Endothelial cell of umbilical vein (primary cell): Measurements from ENCODE around the gene SH3TC1. TPM values are rescaled to one million over a fixed set of nuclear protein-coding genes. Genes with fewer than 3 reads are reported as not detected.

Experiments used
- BruUV-seq: library from RNA; stranded (reverse); fragments of 400-500 nt; replicated peaks from 2 replicates; lab custom pipeline; 2021; lab: Mats Ljungman, UMichigan
- CTCF ChIA-PET: fragments of 300-600, 350-600 bp; sonication (Branson Sonifier 250); formaldehyde crosslinking; loops from one replicate; lab custom pipeline; 2021; ENCODE audit warnings: antibody characterized with exemption, inconsistent platforms; lab: Charles Lee
- POLR2A ChIA-PET: fragments of 300-600, 350-600 bp; sonication (Branson Sonifier 250); formaldehyde crosslinking; loops from one replicate; lab custom pipeline; 2021; ENCODE audit warnings: antibody characterized with exemption, inconsistent platforms; lab: Charles Lee
- DNase-seq: peaks from one replicate; pipeline ENCODE4 v3.0.0-alpha.2; 2011; ENCODE audit warnings: low read depth, low spot score
- FAIRE-seq: peaks from 2 replicates; lab custom pipeline; 2011; peaks lifted over from hg19 to GRCh38; lab: Jason Lieb, UNC
- H2AFZ ChIP-seq: 2 replicates; pipeline ENCODE4 v1.6.0; 2012; ENCODE audit warnings: low read depth, low read length, control low read depth, inconsistent platforms
- H3K27ac ChIP-seq: 2 replicates; pipeline ENCODE4 v1.5.1; 2011; ENCODE audit warnings: low read depth, mild to moderate bottlenecking, control low read depth, low read length, moderate library complexity; ENCODE audit not compliant: insufficient read depth
- H3K27me3 ChIP-seq, 2 experiments: 2 replicates each; pipeline versions ENCODE4 v1.6.0 to v1.6.1; 2011; ENCODE audit warnings: low read length in 2 of 2, mixed read lengths in 1 of 2; ENCODE audit not compliant: control insufficient read depth in 2 of 2, insufficient read depth in 2 of 2
- H3K36me3 ChIP-seq, 2 experiments: 2 replicates in 1 of 2; 3 replicates in 1 of 2; pipeline ENCODE4 v1.5.1; 2011; ENCODE audit warnings: low read length in 2 of 2, mild to moderate bottlenecking in 1 of 2, moderate library complexity in 1 of 2; ENCODE audit not compliant: control insufficient read depth in 2 of 2, insufficient read depth in 2 of 2; ENCODE audit errors: extremely low read depth in 1 of 2
- H3K4me1 ChIP-seq: 3 replicates; pipeline ENCODE4 v1.5.1; 2011; ENCODE audit warnings: mild to moderate bottlenecking, low read length; ENCODE audit not compliant: control insufficient read depth, insufficient read depth; ENCODE audit errors: extremely low read depth
- H3K4me2 ChIP-seq: 2 replicates; pipeline ENCODE4 v1.6.1; 2011; ENCODE audit warnings: low read length, control low read depth, mixed read lengths; ENCODE audit not compliant: insufficient read depth
- H3K4me3 ChIP-seq, 3 experiments: fragments of 200-600 bp in 1 of 3; sonication (generic), shearing (Covaris generic) in 1 of 3; replicated peaks in 1 of 3; 2 replicates each; pipeline ENCODE4 v1.5.1; 2011 to 2016; ENCODE audit warnings: control low read depth in 3 of 3, low read length in 3 of 3, mild to moderate bottlenecking in 2 of 3, inconsistent platforms in 1 of 3, low read depth in 1 of 3, moderate library complexity in 1 of 3; ENCODE audit not compliant: insufficient read depth in 1 of 3
- H3K79me2 ChIP-seq: 2 replicates; pipeline ENCODE4 v1.6.0; 2012; ENCODE audit warnings: low read length, inconsistent platforms; ENCODE audit not compliant: control insufficient read depth, insufficient read depth
- H3K9ac ChIP-seq: replicated peaks from 2 replicates; pipeline ENCODE3; 2011; ENCODE audit warnings: low read length, control low read depth; ENCODE audit not compliant: insufficient read depth; ENCODE audit errors: extremely low read depth
- H3K9me1 ChIP-seq: replicated peaks from 3 replicates; pipeline ENCODE4 v1.6.0; 2011; ENCODE audit warnings: mild to moderate bottlenecking, low read length; ENCODE audit not compliant: control insufficient read depth, insufficient read depth; ENCODE audit errors: extremely low read depth
- H3K9me3 ChIP-seq: replicated peaks from 2 replicates; pipeline ENCODE4 v1.5.1; 2012; ENCODE audit warnings: low read length, inconsistent platforms; ENCODE audit not compliant: control insufficient read depth, insufficient read depth
- H4K20me1 ChIP-seq: replicated peaks from 2 replicates; pipeline ENCODE3; 2011; ENCODE audit warnings: mild to moderate bottlenecking, low read length; ENCODE audit not compliant: control insufficient read depth, insufficient read depth; ENCODE audit errors: extremely low read depth
- CTCF ChIP-seq, 2 donors: IDR thresholded peaks; 1 replicate in 1 of 2; 2 replicates in 1 of 2; pipeline ENCODE4 v1.5.1; 2011; ENCODE audit warnings: low read length in 2 of 2, mild to moderate bottlenecking in 2 of 2, moderate library complexity in 2 of 2, control low read depth in 1 of 2, inconsistent platforms in 1 of 2, low read depth in 1 of 2; ENCODE audit not compliant: insufficient read depth in 1 of 2; ENCODE audit errors: extremely low read depth in 1 of 2
- EZH2 ChIP-seq: IDR thresholded peaks from 2 replicates; pipeline ENCODE4 v1.6.1; 2012; ENCODE audit warnings: borderline replicate concordance, low read depth, mild to moderate bottlenecking, moderate library complexity, low read length, inconsistent platforms; ENCODE audit not compliant: severe bottlenecking
- FOS ChIP-seq: IDR thresholded peaks from 2 replicates; pipeline ENCODE4 v1.6.1; 2011; ENCODE audit warnings: mild to moderate bottlenecking, low read length, moderate library complexity, borderline replicate concordance; ENCODE audit not compliant: insufficient read depth
- GATA2 ChIP-seq: IDR thresholded peaks from 2 replicates; pipeline ENCODE4 v1.7.0; 2011; ENCODE audit warnings: low read depth, mild to moderate bottlenecking, moderate library complexity, mixed read lengths, low read length; ENCODE audit not compliant: insufficient read length, insufficient read depth
- JUN ChIP-seq: IDR thresholded peaks from 2 replicates; pipeline ENCODE4 v1.6.1; 2011; ENCODE audit warnings: borderline replicate concordance, low read depth; ENCODE audit not compliant: insufficient read length, insufficient read depth
- MAX ChIP-seq: IDR thresholded peaks from 2 replicates; pipeline ENCODE4 v1.6.1; 2011; ENCODE audit not compliant: insufficient read depth, insufficient read length
- MYC ChIP-seq: IDR thresholded peaks from one replicate; pipeline ENCODE4 v1.6.1; 2011; ENCODE audit warnings: mild to moderate bottlenecking, low read depth, low read length
- POLR2A ChIP-seq: IDR thresholded peaks from 2 replicates; pipeline ENCODE4 v1.6.1; 2012; ENCODE audit warnings: low read depth, mild to moderate bottlenecking, control low read depth, low read length
- POLR2AphosphoS5 ChIP-seq: IDR thresholded peaks from 2 replicates; pipeline ENCODE4 v1.6.1; 2012; ENCODE audit warnings: low read depth, mild to moderate bottlenecking, control low read depth, low read length, moderate library complexity; ENCODE audit not compliant: insufficient read depth
- dilution Hi-C: fragments of 300-500 bp; cut with MboI; formaldehyde crosslinking; loops from one replicate; pipeline ENCODE4 v1.15.0; 2019; ENCODE audit warnings: low sequenced_read_pairs; ENCODE audit not compliant: extremely low pct_ligation_motif_present
- intact Hi-C: fragments of 100-400 bp; cut with micrococcal nuclease; formaldehyde crosslinking; loops from one replicate; pipeline ENCODE4 v1.10.0; 2022
- polyA plus RNA-seq, 4 experiments: library from polyadenylated mRNA; depleted of rRNA in 3 of 4; stranded (reverse) in 3 of 4; unstranded in 1 of 4; fragments of >200 nt; gene quantifications; 2 replicates each; pipeline versions ENCODE4 v1.2.1 to v1.2.3, GENCODE V29; 2011 to 2012; ENCODE audit warnings: missing spikeins in 1 of 4
- total RNA-seq: library from RNA; stranded (reverse); gene quantifications from 2 replicates; pipeline ENCODE4 v1.2.3, GENCODE V29; 2021

Gene SH3TC1
- total and polyA plus RNA-seq, 2 donors (not counting 3 experiments of a cell fraction or from before 2014, with no cell fraction given): 96.5 to 192 TPM

GRCh38 chr4:8149664-8150063 is 49.4 kb upstream of the SH3TC1 start:
- intact Hi-C loops: no loop called here
- no peak for FAIRE-seq
- H3K4me2 ChIP-seq: no peak overlapping the region

GRCh38 chr4:8150152-8151090 is 48.7 kb upstream of the SH3TC1 start:
- H3K36me3 ChIP-seq: no peaks in the 10 kb centered on the region
- no peak overlapping the region for H3K4me3 ChIP-seq
- dilution Hi-C loops (no loop called here), intact Hi-C loops (no loop called here)
- no peak overlapping the region for H3K4me2 ChIP-seq
- FAIRE-seq (no peak), DNase-seq (no peak)
- ChIA-PET CTCF (interaction anchor here (1.2 kb wide), 1 partner anchor 27 kb away, joined by 7 read pairs; no protein-coding TSS in a partner anchor), POLR2A (no interaction called here)
- H3K4me1 ChIP-seq: no peaks in the 10 kb centered on the region
- no peaks in the 10 kb centered on the region for H3K9me1 ChIP-seq
- no peak for TF ChIP-seq FOS
- TF ChIP-seq EZH2: no peak
- no peak for TF ChIP-seq MAX
- TF ChIP-seq GATA2: no peak
- TF ChIP-seq CTCF (IDR thresholded peaks at IDR 0.05; ENCODE audit: extremely low read depth in 1 of 2, insufficient read depth in 1 of 2, low read depth in 1 of 2, low read length in 2 of 2): no peak
- no peak for TF ChIP-seq POLR2A
- no peak for TF ChIP-seq MYC
- no peak for TF ChIP-seq POLR2AphosphoS5
- TF ChIP-seq JUN: no peak
- H3K27me3 ChIP-seq: no peaks in the 10 kb centered on the region
- no peaks in the 10 kb centered on the region for H3K79me2 ChIP-seq
- H3K27ac ChIP-seq: no peak overlapping the region
- no peaks in the 10 kb centered on the region for H3K9me3 ChIP-seq
- no peak overlapping the region for H3K9ac ChIP-seq
- H2AFZ ChIP-seq: no peak overlapping the region
- BruUV-seq: no TSS peak
- H4K20me1 ChIP-seq: no peaks in the 10 kb centered on the region

More at GRCh38 chr4:8149664-8150063, 49.4 kb upstream of the SH3TC1 start:
- H4K20me1 ChIP-seq: no peaks in the 10 kb centered on the region
- H3K4me1 ChIP-seq: no peaks in the 10 kb centered on the region
- no peak overlapping the region for H3K27ac ChIP-seq
- H3K4me3 ChIP-seq: no peak overlapping the region
- ChIA-PET CTCF (no interaction called here), POLR2A (no interaction called here)
- H3K79me2 ChIP-seq: no peaks in the 10 kb centered on the region
- TF ChIP-seq FOS (no peak), EZH2 (no peak)
- no peak overlapping the region for H2AFZ ChIP-seq
- DNase-seq: no peak
- BruUV-seq: no TSS peak
- H3K9me1 ChIP-seq: no peaks in the 10 kb centered on the region
- no peaks in the 10 kb centered on the region for H3K36me3 ChIP-seq
- dilution Hi-C loops: no loop called here
- no peaks in the 10 kb centered on the region for H3K9me3 ChIP-seq
- H3K27me3 ChIP-seq: no peaks in the 10 kb centered on the region
- H3K9ac ChIP-seq: no peak overlapping the region
